Measurements from ENCODE around the gene LMF1.

LMF1 gene

GRCh38 chr16:984121-984694, 13.4 kb upstream of the LMF1 start:
- no peak for DNase-seq

- no peak for DNase-seq
Measured at GRCh38 chr16:983044-984030, 12.6 kb upstream of the LMF1 start.

GRCh38 chr16:982145-983043, 11.6 kb upstream of the LMF1 start:
- no peak for DNase-seq

GRCh38 chr16:981695-982144, 10.9 kb upstream of the LMF1 start, which contains the start of gene SOX8:
SOX8 (plus strand) TSS chr16:981770; CDS start chr16:981923, 153 bp downstream.
- no peak for DNase-seq

GRCh38 chr16:980595-980854, 9.7 kb upstream of the LMF1 start:
- DNase-seq, result no peak

- DNase-seq, result no peak
Measured at GRCh38 chr16:979859-980594, 9.2 kb upstream of the LMF1 start.

- DNase-seq, result no peak
Measured at GRCh38 chr16:979147-979546, 8.4 kb upstream of the LMF1 start.

- DNase-seq, result no peak
Measured at GRCh38 chr16:978403-978802, 7.6 kb upstream of the LMF1 start.

GRCh38 chr16:977896-978295, 7.1 kb upstream of the LMF1 start:
- DNase-seq, result no peak

GRCh38 chr16:977081-977701, 6.4 kb upstream of the LMF1 start:
- DNase-seq, result no peak

- DNase-seq, result no peak
Measured at GRCh38 chr16:976389-976931, 5.7 kb upstream of the LMF1 start.

- no peak for DNase-seq
Measured at GRCh38 chr16:975291-975690, 4.5 kb upstream of the LMF1 start.

- no peak for DNase-seq
Measured at GRCh38 chr16:974611-975261, 4.0 kb upstream of the LMF1 start.

- DNase-seq, result no peak
Measured at GRCh38 chr16:974001-974601, 3.3 kb upstream of the LMF1 start.

- DNase-seq, result no peak
Measured at GRCh38 chr16:973366-973765, 2.6 kb upstream of the LMF1 start.

GRCh38 chr16:972316-973002, 1.7 kb upstream of the LMF1 start:
- DNase-seq, result no peak

- DNase-seq, result no peak
Measured at GRCh38 chr16:971981-972315, 1.2 kb upstream of the LMF1 start.

- DNase-seq, result no peak
Measured at GRCh38 chr16:971582-971905, 760 bp upstream of the LMF1 start.

GRCh38 chr16:970386-970765, 408 bp downstream of the LMF1 start:
- no peak for DNase-seq

GRCh38 chr16:969508-970385, 1.0 kb downstream of the LMF1 start:
- DNase-seq, result no peak

All from suppressor macrophage treated with lipopolysaccharide for 4 hours (primary cell).